GM18502 (cell line): ENCODE measurements around the gene DNAJC18.
"Not testable (repeated sequence)": the region's sequence is repeated elsewhere in the genome, so short reads cannot be mapped to it uniquely, and the experiment has no call there.

Source experiments
- ATAC-seq: cut with Tn5 transposase; IDR thresholded peaks from one replicate; pipeline ENCODE4 v1.9.1; 2021; ENCODE audit warnings: mild to moderate bottlenecking; ENCODE audit not compliant: unreplicated experiment, poor library complexity

The DNAJC18 gene

GRCh38 chr5:139390639-139391569, 48.4 kb downstream of the DNAJC18 start:
- ATAC-seq, result no peak

- ATAC-seq, result peak; percentile 41
Observed at GRCh38 chr5:139389701-139390638, 49.4 kb downstream of the DNAJC18 start, which contains the start of gene MZB1. Gene MZB1, minus strand, starts transcription at chr5:139389913. Its CDS starts 57 bp downstream, at chr5:139389856.

GRCh38 chr5:139388198-139388821, 51.0 kb downstream of the DNAJC18 start:
- ATAC-seq, result no peak

- no peak for ATAC-seq
Observed at GRCh38 chr5:139387611-139388197, 51.6 kb downstream of the DNAJC18 start.

- ATAC-seq, result not testable (repeated sequence)
Observed at GRCh38 chr5:139386956-139387355, 52.4 kb downstream of the DNAJC18 start.

GRCh38 chr5:139386050-139386438, 53.3 kb downstream of the DNAJC18 start:
- no peak for ATAC-seq

- ATAC-seq, result no peak
Observed at GRCh38 chr5:139385061-139386049, 54.0 kb downstream of the DNAJC18 start.

GRCh38 chr5:139384591-139385051, 54.7 kb downstream of the DNAJC18 start:
- ATAC-seq, result no peak

GRCh38 chr5:139383993-139384590, 55.2 kb downstream of the DNAJC18 start:
- ATAC-seq, result no peak

GRCh38 chr5:139383275-139383992, 55.9 kb downstream of the DNAJC18 start, which contains the start of gene SLC23A1:
Gene SLC23A1, minus strand, starts transcription at chr5:139383297. Its CDS starts 44 bp downstream, at chr5:139383253.
- no peak for ATAC-seq

- no peak for ATAC-seq
Observed at GRCh38 chr5:139382807-139383206, 56.5 kb downstream of the DNAJC18 start.

GRCh38 chr5:139381837-139382761, 57.2 kb downstream of the DNAJC18 start:
- no peak for ATAC-seq

- ATAC-seq, result no peak
Observed at GRCh38 chr5:139379626-139380449, 59.5 kb downstream of the DNAJC18 start.

- ATAC-seq, result no peak
Observed at GRCh38 chr5:139378941-139379361, 60.4 kb downstream of the DNAJC18 start.

GRCh38 chr5:139378101-139378825, 61.1 kb downstream of the DNAJC18 start:
- ATAC-seq, result no peak
